Uterus (tissue), 2 donors: ENCODE results near the gene GPR176.

Experiments used
- CTCF ChIP-seq, 4 experiments: fragments of 200-600 bp in 2 of 4; fragments of 450-650 bp in 2 of 4; sonication (generic) in 2 of 4; IDR thresholded peaks; one replicate each; pipeline ENCODE4 v1.5.1; 2016 to 2019; ENCODE audit warnings: antibody characterized with exemption in 4 of 4, mild to moderate bottlenecking in 2 of 4, moderate library complexity in 1 of 4
- POLR2A ChIP-seq, 2 donors: fragments of 450-650 bp; IDR thresholded peaks; one replicate each; pipeline ENCODE4 v1.6.1; 2016; ENCODE audit warnings: antibody characterized with exemption in 2 of 2, mild to moderate bottlenecking in 1 of 2, moderate library complexity in 1 of 2

- TF ChIP-seq POLR2A (IDR thresholded peaks at IDR 0.05) (no peak), CTCF (IDR thresholded peaks at IDR 0.05) (no peak)
Measured at GRCh38 chr15:39946862-39947261, 26.8 kb upstream of the GPR176 start.
